ENCODE results near the gene P2RX3. TPM values are rescaled to one million over a fixed set of nuclear protein-coding genes. Genes with fewer than 3 reads are reported as not detected.
"Not testable (repeated sequence)": the region's sequence is repeated elsewhere in the genome, so short reads cannot be mapped to it uniquely, and the experiment has no call there.

P2RX3 gene
- total RNA-seq, 4 donors from 2014 or later = not detected

DNA sequence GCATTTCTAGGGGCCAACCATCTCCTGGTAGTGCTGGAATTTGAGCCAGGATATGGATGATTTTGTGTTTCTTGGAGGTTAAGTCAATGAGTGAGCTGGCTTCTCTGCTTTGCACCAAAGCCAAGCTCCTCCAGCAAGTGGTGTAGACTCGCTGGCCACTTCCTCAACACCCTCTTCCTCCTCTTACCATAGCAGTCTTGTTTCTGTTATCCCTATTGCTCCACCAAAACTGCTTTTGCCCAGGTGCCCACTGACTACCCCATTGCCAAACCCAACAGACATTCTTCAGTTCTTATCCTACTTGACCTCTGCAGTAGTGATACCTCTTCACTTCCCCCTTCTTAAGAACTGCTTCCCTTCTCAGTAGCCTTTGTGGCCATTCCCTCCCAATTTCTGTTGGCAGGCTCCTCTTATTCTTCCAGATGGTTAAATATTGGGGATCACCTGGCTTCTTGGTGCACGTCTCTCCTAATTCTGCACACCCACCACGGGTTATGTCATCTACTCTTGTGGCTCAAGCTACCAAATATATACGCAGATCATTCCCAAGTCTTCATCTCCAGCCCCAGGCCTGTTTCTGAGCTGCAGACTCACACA, 59.3 kb downstream of the P2RX3 start:
- Histone ChIP-seq H3K36me3 (no peaks in the 10 kb centered on the region), H3K27me3 (no peaks in the 10 kb centered on the region), H3K27ac (no peak overlapping the region), H3K9me3 (no peaks in the 10 kb centered on the region), H3K4me3 (no peak overlapping the region), H3K4me1 (peaks cover 0 to 7% (median 1%) of the 10 kb centered on the region in 4 donors)
- intact Hi-C loops (cut with DNase I; ENCODE audit: low total_unique reads) (no loop called here), in situ Hi-C loops (cut with MboI; ENCODE audit: low pct_ligation_motif_present in 1 of 4, low pct_unique_long_range_greater_than_20kb in 1 of 4, low sequenced_read_pairs in 3 of 4) (no loop called here)
- WGBS, 2 donors (ENCODE audit: low coverage in 1 of 2) = 73 to 91% methylated on average over 4 of the region's 4 CpGs
- DNase-seq = no peak
- no peak for TF ChIP-seq POLR2A (IDR thresholded peaks at IDR 0.05)
- TF ChIP-seq POLR2AphosphoS5 (IDR thresholded peaks at IDR 0.05) = no peak
- TF ChIP-seq, protein P1, sequence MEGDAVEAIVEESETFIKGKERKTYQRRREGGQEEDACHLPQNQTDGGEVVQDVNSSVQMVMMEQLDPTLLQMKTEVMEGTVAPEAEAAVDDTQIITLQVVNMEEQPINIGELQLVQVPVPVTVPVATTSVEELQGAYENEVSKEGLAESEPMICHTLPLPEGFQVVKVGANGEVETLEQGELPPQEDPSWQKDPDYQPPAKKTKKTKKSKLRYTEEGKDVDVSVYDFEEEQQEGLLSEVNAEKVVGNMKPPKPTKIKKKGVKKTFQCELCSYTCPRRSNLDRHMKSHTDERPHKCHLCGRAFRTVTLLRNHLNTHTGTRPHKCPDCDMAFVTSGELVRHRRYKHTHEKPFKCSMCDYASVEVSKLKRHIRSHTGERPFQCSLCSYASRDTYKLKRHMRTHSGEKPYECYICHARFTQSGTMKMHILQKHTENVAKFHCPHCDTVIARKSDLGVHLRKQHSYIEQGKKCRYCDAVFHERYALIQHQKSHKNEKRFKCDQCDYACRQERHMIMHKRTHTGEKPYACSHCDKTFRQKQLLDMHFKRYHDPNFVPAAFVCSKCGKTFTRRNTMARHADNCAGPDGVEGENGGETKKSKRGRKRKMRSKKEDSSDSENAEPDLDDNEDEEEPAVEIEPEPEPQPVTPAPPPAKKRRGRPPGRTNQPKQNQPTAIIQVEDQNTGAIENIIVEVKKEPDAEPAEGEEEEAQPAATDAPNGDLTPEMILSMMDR (IDR thresholded peaks at IDR 0.05) = no peak

DNA sequence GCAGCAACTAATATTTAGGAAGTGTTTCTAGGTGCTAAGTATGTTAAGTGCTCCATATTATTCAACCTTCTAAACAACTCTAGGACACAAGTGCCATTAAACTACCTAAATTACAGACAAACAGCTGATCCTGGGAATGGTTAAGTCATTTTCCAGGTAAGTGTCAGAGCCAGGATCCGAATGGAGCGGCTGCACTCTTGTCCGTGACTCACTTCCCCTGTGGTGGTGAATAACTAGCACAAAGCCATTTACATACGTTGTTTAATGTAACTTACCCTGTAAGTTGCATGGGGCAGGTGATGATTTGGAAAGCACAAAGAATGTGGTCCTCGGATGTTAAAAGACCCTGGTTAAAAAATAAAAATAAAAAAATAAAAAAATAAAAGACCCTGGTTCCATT, 61.1 kb downstream of the P2RX3 start:
- Histone ChIP-seq H3K27me3 (no peaks in the 10 kb centered on the region), H3K4me1 (peaks cover 0 to 7% (median 1%) of the 10 kb centered on the region in 4 donors), H3K27ac (no peak overlapping the region), H3K9me3 (no peaks in the 10 kb centered on the region), H3K36me3 (no peaks in the 10 kb centered on the region), H3K4me3 (no peak overlapping the region)
- WGBS, 2 donors (ENCODE audit: low coverage in 1 of 2) = 87% methylated on average over 5 of the region's 5 CpGs; no CpG with 5 or more reads in 1 of the 2 donors
- intact Hi-C loops (cut with DNase I; ENCODE audit: low total_unique reads) = no loop called here
- TF ChIP-seq POLR2AphosphoS5 (IDR thresholded peaks at IDR 0.05) (no peak), POLR2A (IDR thresholded peaks at IDR 0.05) (no peak), EP300 (IDR thresholded peaks at IDR 0.05; ENCODE audit: low read depth) (no peak)
- TF ChIP-seq, protein P1 (IDR thresholded peaks at IDR 0.05) = no peak
- in situ Hi-C loops (cut with MboI; ENCODE audit: low pct_ligation_motif_present in 1 of 4, low pct_unique_long_range_greater_than_20kb in 1 of 4, low sequenced_read_pairs in 3 of 4) = no loop called here
- DNase-seq = no peak

GRCh38 chr11:57399972-57400578, 61.9 kb downstream of the P2RX3 start:
- peaks cover 0 to 7% (median 1%) of the 10 kb centered on the region in 4 donors for H3K4me1 ChIP-seq
- no peaks in the 10 kb centered on the region for H3K36me3 ChIP-seq
- H3K4me3 ChIP-seq = no peak overlapping the region
- TF ChIP-seq EP300 (IDR thresholded peaks at IDR 0.05; ENCODE audit: low read depth) (no peak), POLR2AphosphoS5 (IDR thresholded peaks at IDR 0.05) (no peak), POLR2A (IDR thresholded peaks at IDR 0.05) (no peak)
- TF ChIP-seq, protein P1 (IDR thresholded peaks at IDR 0.05) = no peak
- in situ Hi-C loops (cut with MboI; ENCODE audit: low pct_ligation_motif_present in 1 of 4, low pct_unique_long_range_greater_than_20kb in 1 of 4, low sequenced_read_pairs in 3 of 4) (no loop called here), intact Hi-C loops (cut with DNase I; ENCODE audit: low total_unique reads) (no loop called here)
- DNase-seq = no peak
- WGBS, 2 donors (ENCODE audit: low coverage in 1 of 2) = 50 to 60% methylated on average over 2 to 4 of the region's 4 CpGs
- H3K27ac ChIP-seq = no peak overlapping the region
- H3K27me3 ChIP-seq = no peaks in the 10 kb centered on the region
- H3K9me3 ChIP-seq = no peaks in the 10 kb centered on the region

GRCh38 chr11:57402188-57403002, 64.2 kb downstream of the P2RX3 start:
- H3K27me3 ChIP-seq = no peaks in the 10 kb centered on the region
- H3K27ac ChIP-seq = no peak overlapping the region
- TF ChIP-seq, protein P1 (IDR thresholded peaks at IDR 0.05) = no peak
- no peak for TF ChIP-seq EP300 (IDR thresholded peaks at IDR 0.05; ENCODE audit: low read depth)
- no peak for TF ChIP-seq POLR2AphosphoS5 (IDR thresholded peaks at IDR 0.05)
- TF ChIP-seq POLR2A (IDR thresholded peaks at IDR 0.05) = no peak
- in situ Hi-C loops (cut with MboI; ENCODE audit: low pct_ligation_motif_present in 1 of 4, low pct_unique_long_range_greater_than_20kb in 1 of 4, low sequenced_read_pairs in 3 of 4) (no loop called here), intact Hi-C loops (cut with DNase I; ENCODE audit: low total_unique reads) (no loop called here)
- H3K36me3 ChIP-seq = no peaks in the 10 kb centered on the region
- DNase-seq = no peak
- peaks cover 0 to 10% (median 3%) of the 10 kb centered on the region in 4 donors for H3K4me1 ChIP-seq
- 67 to 76% methylated on average over 4 to 6 of the region's 6 CpGs for WGBS, 2 donors (ENCODE audit: low coverage in 1 of 2)
- H3K9me3 ChIP-seq = no peaks in the 10 kb centered on the region
- no peak overlapping the region for H3K4me3 ChIP-seq

- H3K9me3 ChIP-seq; H3K4me3 ChIP-seq; H3K4me1 ChIP-seq; DNase-seq; H3K36me3 ChIP-seq; H3K27me3 ChIP-seq; H3K27ac ChIP-seq; in situ Hi-C loops (cut with MboI; ENCODE audit: low pct_ligation_motif_present in 1 of 4, low pct_unique_long_range_greater_than_20kb in 1 of 4, low sequenced_read_pairs in 3 of 4); intact Hi-C loops (cut with DNase I; ENCODE audit: low total_unique reads): not testable (repeated sequence)
- WGBS, 2 donors (ENCODE audit: low coverage in 1 of 2) = 82 to 90% methylated on average over 3 to 6 of the region's 6 CpGs
These were observed 65.0 kb downstream of the P2RX3 start for GRCh38 chr11:57403003-57403801.

Measured in transverse colon (tissue), 4 donors.